Osteocyte (in vitro differentiated cells): ENCODE data around the gene NKAIN4. TPM values are rescaled to one million over a fixed set of nuclear protein-coding genes. Genes with fewer than 3 reads are reported as not detected.

Experiments used
- DNase-seq: peaks from one replicate; pipeline ENCODE4 v3.0.0; 2021; ENCODE audit warnings: mixed read lengths; ENCODE audit not compliant: unreplicated experiment; ENCODE audit errors: extremely low spot score
- H3K27ac Mint-ChIP-seq: one replicate; pipeline ENCODE4 v1.8.0; 2021; ENCODE audit warnings: mild to moderate bottlenecking, mixed read lengths; ENCODE audit not compliant: unreplicated experiment
- H3K27me3 Mint-ChIP-seq: one replicate; pipeline ENCODE4 v1.8.0; 2021; ENCODE audit warnings: mixed read lengths; ENCODE audit not compliant: unreplicated experiment
- H3K36me3 Mint-ChIP-seq: one replicate; pipeline ENCODE4 v1.8.0; 2021; ENCODE audit warnings: mixed read lengths; ENCODE audit not compliant: unreplicated experiment
- H3K4me1 Mint-ChIP-seq: one replicate; pipeline ENCODE4 v1.8.0; 2021; ENCODE audit warnings: mixed read lengths; ENCODE audit not compliant: unreplicated experiment
- H3K4me3 Mint-ChIP-seq: one replicate; pipeline ENCODE4 v1.8.0; 2021; ENCODE audit warnings: mild to moderate bottlenecking, moderate library complexity, mixed read lengths; ENCODE audit not compliant: unreplicated experiment
- H3K9me3 Mint-ChIP-seq: one replicate; pipeline ENCODE4 v1.8.0; 2021; ENCODE audit warnings: mixed read lengths; ENCODE audit not compliant: unreplicated experiment
- total RNA-seq: library from RNA; stranded (reverse); gene quantifications from 2 replicates; pipeline ENCODE4 v1.2.1, GENCODE V29; 2021
- TF ChIP-seq, protein P1 (sequence below): fragments of 200-600 bp; sonication (generic); IDR thresholded peaks from 2 replicates; pipeline ENCODE4 v1.5.0; 2021; ENCODE audit warnings: antibody characterized with exemption, mild to moderate bottlenecking, moderate library complexity

The NKAIN4 gene
- total RNA-seq, 1 donor from 2014 or later: 0.62 TPM

DNA sequence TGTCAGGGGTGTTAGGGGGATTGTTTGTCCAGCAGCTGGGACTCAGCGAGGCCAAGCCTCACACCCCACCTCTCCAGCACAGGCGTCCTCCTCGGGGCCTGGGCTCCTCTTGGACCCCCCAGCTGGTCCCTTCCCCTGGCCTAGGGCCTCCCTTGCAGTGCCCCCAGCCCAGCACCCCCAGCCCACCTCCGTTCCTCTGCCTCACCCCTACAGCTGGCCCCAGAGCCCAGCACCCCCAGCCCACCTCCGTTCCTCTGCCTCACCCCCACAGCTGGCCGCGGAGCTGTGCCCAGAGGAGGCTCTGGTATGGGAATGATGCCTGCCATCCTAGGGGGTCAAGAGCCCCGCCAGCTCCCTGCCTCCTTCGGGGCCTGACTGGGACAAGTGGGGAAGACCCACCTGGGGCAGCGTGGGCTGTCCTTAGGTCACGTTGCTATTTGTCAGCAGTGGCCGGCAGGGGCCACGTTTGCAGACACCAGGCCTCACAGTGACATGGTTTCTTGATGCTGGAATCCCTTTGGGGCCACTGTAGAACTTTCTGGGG, 30.8 kb upstream of the NKAIN4 start:
- peaks cover 20% of the 10 kb centered on the region for H3K36me3 Mint-ChIP-seq
- H3K27ac Mint-ChIP-seq: no peak overlapping the region
- DNase-seq: no peak
- no peaks in the 10 kb centered on the region for H3K27me3 Mint-ChIP-seq
- no peaks in the 10 kb centered on the region for H3K4me1 Mint-ChIP-seq
- no peaks in the 10 kb centered on the region for H3K9me3 Mint-ChIP-seq
- no peak overlapping the region for H3K4me3 Mint-ChIP-seq
- TF ChIP-seq, protein P1, sequence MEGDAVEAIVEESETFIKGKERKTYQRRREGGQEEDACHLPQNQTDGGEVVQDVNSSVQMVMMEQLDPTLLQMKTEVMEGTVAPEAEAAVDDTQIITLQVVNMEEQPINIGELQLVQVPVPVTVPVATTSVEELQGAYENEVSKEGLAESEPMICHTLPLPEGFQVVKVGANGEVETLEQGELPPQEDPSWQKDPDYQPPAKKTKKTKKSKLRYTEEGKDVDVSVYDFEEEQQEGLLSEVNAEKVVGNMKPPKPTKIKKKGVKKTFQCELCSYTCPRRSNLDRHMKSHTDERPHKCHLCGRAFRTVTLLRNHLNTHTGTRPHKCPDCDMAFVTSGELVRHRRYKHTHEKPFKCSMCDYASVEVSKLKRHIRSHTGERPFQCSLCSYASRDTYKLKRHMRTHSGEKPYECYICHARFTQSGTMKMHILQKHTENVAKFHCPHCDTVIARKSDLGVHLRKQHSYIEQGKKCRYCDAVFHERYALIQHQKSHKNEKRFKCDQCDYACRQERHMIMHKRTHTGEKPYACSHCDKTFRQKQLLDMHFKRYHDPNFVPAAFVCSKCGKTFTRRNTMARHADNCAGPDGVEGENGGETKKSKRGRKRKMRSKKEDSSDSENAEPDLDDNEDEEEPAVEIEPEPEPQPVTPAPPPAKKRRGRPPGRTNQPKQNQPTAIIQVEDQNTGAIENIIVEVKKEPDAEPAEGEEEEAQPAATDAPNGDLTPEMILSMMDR: no peak

DNA sequence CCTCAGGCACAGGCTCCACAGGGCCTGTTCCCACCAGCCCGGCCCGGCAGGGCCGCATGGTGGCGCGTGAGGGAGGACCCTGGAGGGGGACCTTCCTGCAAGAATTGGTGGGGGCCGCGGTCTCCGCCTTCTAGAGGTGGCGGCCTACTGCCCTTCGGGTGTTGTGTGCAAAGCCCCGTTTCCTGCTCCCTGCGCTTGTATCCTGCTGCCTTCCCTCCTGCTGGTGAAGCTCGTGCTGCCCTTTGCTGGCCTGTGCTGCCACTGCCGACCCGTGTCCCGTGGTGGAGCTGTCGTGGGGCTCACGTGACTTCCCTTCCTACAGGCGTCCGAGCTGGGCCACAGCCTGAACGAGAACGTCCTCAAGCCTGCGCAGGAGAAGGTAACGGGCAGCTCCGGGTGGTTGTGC, 30.3 kb upstream of the NKAIN4 start:
- H3K27ac Mint-ChIP-seq: no peak overlapping the region
- DNase-seq: no peak
- H3K27me3 Mint-ChIP-seq: no peaks in the 10 kb centered on the region

GRCh38 chr20:63284083-63284440, 29.8 kb upstream of the NKAIN4 start:
- TF ChIP-seq, protein P1: no peak
- Mint-ChIP-seq H3K27me3 (no peaks in the 10 kb centered on the region), H3K36me3 (peaks cover 22% of the 10 kb centered on the region), H3K27ac (no peak overlapping the region), H3K9me3 (no peaks in the 10 kb centered on the region), H3K4me3 (no peak overlapping the region), H3K4me1 (no peaks in the 10 kb centered on the region)
- DNase-seq: no peak

More for the DNA sequence above, 30.3 kb upstream of the NKAIN4 start:
- no peak overlapping the region for H3K4me3 Mint-ChIP-seq
- H3K9me3 Mint-ChIP-seq: no peaks in the 10 kb centered on the region
- peaks cover 22% of the 10 kb centered on the region for H3K36me3 Mint-ChIP-seq
- H3K4me1 Mint-ChIP-seq: no peaks in the 10 kb centered on the region
- TF ChIP-seq, protein P1: no peak

DNA sequence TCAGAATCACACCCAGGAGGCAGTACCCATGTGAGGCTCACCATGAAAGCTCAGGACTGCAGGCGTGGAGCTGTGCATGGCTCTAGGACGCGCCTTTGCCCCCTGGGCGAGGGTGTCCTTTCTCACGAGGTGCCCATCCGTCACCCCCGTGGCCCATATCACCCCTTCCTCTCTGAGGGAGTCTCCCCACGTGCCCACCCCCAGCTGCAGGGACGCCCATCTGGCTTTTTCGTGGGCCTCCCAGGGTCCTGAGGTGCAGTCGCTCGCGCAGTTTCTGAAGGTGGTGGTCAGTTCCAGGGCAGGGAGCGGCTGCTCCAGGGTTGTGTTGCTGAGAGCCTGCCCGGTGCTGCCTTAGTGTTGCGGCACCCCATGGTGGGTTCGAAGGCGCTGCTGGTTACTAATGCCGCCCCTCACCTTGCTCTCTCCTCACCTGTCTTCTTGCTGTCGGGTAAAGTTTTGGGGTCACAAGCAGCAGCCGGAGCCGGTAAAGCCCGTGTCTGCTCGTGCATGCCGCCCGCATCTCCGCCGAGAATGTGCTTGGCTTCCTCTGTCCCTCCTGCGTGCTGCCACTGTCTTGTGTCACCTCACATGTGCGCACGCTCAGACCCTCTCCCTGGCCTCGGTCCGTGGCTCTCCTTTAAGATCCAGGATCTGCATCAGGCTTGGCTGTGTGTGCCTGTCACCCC, 29.3 kb upstream of the NKAIN4 start:
- TF ChIP-seq, protein P1: no peak
- no peak overlapping the region for H3K4me3 Mint-ChIP-seq
- H3K36me3 Mint-ChIP-seq: peaks cover 22% of the 10 kb centered on the region
- no peaks in the 10 kb centered on the region for H3K4me1 Mint-ChIP-seq
- H3K27ac Mint-ChIP-seq: no peak overlapping the region
- no peaks in the 10 kb centered on the region for H3K9me3 Mint-ChIP-seq
- H3K27me3 Mint-ChIP-seq: no peaks in the 10 kb centered on the region
- DNase-seq: no peak

GRCh38 chr20:63282946-63283345, 28.7 kb upstream of the NKAIN4 start:
- no peaks in the 10 kb centered on the region for H3K4me1 Mint-ChIP-seq
- TF ChIP-seq, protein P1: no peak
- no peak overlapping the region for H3K4me3 Mint-ChIP-seq
- peaks cover 20% of the 10 kb centered on the region for H3K36me3 Mint-ChIP-seq
- DNase-seq: no peak
- H3K27me3 Mint-ChIP-seq: no peaks in the 10 kb centered on the region
- no peak overlapping the region for H3K27ac Mint-ChIP-seq
- no peaks in the 10 kb centered on the region for H3K9me3 Mint-ChIP-seq
